C4-2B (cell line): Measurements from ENCODE around the gene KLK10.

Experiments
- CTCF ChIP-seq: fragments of 450-650 bp; conservative IDR thresholded peaks from 2 replicates; pipeline ENCODE4 v1.5.1; 2017; ENCODE audit warnings: mild to moderate bottlenecking
- ZFX ChIP-seq: fragments of 450-650 bp; IDR thresholded peaks from 2 replicates; pipeline ENCODE4 v1.6.1; 2017

DNA sequence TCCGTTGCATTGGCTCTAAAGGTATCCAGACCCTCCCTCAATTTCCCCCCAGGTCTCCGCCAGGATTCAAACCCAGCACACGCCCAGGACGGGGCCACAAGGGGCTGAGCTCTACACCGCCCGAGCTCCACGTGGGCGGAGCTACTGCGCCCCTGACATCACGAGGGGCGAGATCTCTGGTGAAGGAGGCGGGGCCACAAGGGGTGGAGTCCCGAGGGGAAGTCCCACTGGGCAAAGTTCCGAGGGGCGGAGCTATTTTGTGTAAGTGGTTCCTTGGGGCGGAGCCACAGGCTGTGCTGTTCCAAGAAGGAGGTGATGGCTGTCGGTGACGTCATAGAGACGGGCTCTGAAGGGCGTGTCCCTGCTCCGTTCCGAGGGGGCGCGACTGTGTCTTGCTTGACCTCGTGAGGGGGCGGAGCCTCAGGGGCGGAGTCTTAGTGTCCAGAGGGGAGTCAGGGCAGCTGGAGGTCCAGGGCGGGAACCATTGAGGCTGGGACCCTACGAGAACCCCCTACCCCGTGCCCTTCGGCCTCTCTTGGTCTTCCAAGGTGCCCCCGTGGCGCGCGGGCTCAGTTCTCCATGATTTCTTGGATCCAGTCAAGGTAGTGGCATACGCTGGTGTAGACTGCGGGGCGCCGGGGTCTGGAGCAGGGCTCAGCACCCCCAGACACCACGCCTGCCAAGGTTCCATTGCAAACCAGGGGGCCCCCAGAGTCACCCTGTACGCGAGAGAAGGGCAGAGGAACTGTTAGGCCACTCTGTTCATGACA is 16.8 kb downstream of the KLK10 start:
- TF ChIP-seq CTCF (no peak), ZFX (no peak)
